Renal cortex interstitium (tissue), 11 donors: ENCODE results near the gene IDNK. TPM values are rescaled to one million over a fixed set of nuclear protein-coding genes. Genes with fewer than 3 reads are reported as not detected.

ENCODE experiments used
- DNase-seq, 11 donors: peaks; one replicate each; pipeline ENCODE4 v3.0.0-alpha.2; 2013; ENCODE audit warnings: low read depth in 9 of 11, low spot score in 4 of 11; ENCODE audit errors: extremely low read depth in 1 of 11
- polyA plus RNA-seq, 3 donors: library from polyadenylated mRNA; unstranded; fragments of 120-200 nt; gene quantifications; one replicate each; pipeline ENCODE4 v1.2.1, GENCODE V29; 2013; ENCODE audit not compliant: insufficient read length in 3 of 3

The IDNK gene
- polyA plus RNA-seq, 3 donors = 11.3 to 14.4 (median 13.5) TPM

DNA sequence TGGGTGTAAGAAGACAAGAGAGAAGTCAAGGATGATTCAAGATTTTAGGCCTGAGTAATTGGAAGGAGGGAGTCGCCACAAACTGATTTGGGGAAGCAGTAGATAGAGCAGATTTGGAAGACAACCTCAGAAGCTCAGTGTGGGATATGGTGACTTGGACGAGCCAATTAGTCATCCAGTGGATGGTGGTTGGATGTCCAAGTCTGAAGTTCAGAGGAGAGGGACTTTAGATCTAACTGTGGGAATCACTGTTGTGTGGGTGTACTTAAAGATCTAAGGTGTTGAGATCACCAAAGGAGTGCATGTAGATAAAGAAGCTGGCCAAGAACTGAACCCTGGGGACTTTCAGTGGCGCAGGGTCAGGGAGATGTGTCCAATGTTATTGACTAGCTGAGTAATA is 2.2 kb downstream of the IDNK start:
- no peak for DNase-seq

DNA sequence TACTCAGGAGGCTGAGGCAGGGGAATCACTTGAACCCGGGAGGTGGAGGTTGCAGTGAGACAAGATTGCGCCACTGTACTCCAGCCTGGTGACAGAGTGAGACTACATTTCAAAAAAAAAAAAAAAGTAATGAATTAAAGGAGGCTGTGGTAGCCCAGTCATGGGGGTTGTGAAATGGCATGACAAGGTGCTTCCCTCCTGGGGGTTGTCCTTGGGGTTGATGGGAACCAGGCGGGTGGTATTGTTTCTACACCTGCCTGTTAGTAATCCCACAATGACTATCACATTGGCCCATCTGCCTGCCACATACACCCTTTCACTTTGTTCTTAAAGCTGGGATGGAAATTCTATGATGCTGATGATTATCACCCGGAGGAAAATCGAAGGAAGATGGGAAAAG is 5.6 kb downstream of the IDNK start:
- DNase-seq = no peak

DNA sequence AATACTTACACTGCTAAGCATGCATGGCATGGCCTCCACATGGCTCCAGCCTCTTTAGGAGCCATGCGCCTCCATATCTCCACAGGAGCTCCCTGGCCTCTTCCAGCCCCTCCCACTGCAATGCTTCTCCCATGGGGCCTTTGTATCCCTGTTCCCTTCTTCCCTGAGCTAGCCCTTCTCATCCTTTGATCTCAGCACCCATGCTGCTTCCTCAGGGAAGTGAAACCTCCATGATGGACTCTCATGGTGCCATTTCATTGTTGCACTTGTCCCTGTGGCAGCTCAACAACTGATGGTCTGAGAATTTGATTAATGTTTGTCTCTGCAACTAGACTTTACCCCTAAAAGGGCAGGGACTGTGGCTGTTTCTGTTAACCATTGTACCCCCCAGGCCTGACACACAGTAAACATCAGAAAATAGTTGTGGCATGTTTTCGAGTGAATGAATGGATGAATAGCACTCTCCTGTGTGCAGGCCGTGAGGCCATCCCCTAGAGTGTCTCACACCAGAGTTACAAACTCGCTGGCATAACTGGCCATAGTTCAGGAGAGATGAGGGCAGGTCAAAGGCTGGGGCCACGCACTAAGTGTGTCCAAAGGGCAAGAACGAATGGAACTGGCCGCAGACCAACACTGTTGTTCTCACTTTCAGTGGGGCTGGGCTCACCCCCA is 6.6 kb downstream of the IDNK start:
- no peak for DNase-seq

DNA sequence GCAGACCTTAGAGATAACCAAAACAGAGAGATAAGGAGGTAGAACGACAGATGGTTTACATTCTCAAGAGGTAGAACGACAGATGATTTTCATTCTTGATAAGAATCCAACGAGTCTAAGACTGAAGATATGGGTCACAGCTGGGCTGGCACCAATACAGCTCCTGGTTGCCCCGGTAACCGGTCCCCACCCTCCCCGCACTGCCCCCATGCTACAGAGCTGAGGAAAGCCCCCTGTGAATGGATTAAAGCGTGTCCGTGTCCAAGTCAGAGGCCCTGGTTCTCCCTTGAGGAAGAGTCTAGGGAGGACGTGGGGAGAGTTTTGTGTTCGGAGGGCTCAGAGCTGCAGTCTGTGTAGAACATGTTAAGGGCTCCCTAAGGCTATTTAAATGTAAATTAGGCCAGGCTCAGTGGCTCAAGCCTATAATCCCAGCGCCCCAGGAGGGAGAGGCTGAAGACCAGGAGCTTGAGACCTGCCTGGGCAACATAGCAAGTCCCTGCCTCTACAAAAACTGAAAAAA is 8.1 kb downstream of the IDNK start:
- DNase-seq = no peak

DNA sequence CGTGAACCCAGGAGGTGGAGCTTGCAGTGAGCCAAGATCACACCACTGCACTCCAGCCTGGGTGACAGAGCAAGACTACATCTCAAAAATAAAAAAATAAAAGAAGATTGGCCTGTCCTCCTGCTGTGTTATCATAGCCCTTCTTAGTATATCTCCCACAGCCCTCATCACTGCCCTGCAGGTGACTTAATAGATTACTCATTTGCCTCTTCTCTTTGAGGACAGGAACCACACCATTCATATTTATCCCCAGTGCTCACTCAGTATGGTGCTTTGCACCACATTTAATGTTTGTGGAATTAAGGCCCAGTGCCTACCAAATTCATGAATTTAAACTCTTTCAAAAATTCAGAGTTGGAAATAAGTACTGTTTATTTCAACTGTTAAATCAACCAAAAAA is 10.3 kb downstream of the IDNK start:
- DNase-seq = no peak

DNA sequence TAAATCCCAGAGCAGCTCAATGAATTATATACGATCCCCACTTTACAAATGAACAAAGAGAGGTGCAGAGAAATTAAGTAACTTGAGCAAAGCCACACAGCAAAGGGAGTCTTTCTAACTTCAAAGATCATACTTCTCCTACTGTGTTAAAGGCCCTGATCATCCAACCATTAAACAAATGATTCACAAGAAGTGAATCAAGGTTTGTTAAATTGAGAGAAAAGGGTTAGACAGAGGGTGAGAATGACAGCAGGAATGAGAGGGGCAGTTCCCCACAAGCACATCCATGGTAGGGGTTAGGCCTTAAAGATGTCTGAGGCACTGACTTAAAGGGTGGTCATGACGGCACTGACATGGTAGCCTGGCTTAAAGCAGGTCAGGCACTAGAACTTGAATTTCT is 10.7 kb downstream of the IDNK start:
- DNase-seq = no peak

DNA sequence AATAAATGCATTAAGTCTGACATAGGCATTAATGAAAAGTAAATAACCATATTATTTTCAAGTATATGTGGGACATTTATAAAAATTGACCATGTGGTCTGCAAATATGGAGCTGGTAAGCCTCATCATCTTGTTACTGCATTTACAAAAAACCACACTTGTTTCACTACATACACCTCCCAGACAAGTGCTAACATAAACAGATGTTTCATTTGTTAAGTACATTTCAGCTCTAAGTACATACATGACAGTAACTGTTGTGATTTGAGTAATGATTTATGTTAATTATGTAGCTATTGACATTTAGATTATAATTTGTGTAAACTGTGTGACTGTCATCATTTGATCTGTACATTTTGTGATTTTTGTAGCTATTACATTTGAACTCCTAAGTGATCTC is 13.9 kb downstream of the IDNK start:
- DNase-seq = no peak

DNA sequence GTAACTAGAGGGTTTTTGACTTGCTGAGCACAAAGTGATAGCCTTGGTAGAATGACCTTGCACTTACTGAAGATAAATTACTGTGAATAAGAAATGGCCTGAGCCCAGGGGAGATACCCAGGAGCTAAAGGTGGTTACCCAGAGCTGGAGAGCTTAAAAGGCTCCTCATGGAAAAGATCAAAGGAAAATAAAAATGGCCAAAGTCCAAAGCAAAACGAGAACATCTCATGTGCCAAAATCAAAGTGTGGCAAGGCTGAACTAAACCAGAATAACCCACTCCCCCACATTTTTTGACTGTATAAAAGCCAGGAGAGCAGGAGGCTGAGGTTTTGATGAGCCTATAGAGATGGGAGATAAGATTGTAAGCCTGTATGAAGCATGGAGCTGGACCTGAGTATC is 14.4 kb downstream of the IDNK start:
- DNase-seq = no peak

DNA sequence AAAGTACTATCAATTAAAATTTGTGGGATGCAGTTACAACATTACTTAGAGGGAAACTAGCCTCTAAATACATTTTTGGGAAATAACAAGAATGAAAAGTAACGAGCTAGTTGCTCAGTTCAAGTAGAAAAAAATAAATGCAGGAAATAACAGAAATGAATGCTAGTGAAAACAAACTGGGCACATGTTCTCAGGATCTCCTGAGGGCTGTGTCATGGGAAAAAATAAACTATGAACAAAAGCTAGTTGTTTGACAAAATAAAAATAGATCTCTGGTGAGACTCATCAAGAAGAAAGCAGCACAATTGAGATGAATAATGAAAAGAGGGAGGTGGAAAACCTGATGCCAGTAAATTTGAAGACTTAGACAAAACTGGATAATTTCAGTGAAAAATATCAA is 16.3 kb downstream of the IDNK start:
- DNase-seq = no peak

DNA sequence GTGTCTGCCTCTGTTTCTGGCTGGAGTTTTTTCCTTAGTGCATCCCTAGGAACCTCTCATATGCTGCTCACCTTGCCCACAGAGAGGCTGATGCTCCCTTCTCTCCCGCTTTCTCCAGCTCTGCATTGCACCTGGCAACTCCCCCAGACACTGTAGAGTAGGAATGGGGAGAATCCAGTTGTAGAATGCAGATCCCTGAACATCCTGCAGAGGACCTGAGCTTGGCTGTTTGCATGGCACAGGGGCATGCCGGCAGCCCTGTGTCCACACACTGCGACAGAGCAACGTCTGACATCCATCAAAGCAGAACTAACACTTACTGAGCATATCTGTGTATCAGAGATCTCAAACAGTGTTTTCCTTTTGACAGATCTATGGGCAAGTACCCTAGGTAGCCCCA is 19.9 kb downstream of the IDNK start:
- no peak for DNase-seq

DNA sequence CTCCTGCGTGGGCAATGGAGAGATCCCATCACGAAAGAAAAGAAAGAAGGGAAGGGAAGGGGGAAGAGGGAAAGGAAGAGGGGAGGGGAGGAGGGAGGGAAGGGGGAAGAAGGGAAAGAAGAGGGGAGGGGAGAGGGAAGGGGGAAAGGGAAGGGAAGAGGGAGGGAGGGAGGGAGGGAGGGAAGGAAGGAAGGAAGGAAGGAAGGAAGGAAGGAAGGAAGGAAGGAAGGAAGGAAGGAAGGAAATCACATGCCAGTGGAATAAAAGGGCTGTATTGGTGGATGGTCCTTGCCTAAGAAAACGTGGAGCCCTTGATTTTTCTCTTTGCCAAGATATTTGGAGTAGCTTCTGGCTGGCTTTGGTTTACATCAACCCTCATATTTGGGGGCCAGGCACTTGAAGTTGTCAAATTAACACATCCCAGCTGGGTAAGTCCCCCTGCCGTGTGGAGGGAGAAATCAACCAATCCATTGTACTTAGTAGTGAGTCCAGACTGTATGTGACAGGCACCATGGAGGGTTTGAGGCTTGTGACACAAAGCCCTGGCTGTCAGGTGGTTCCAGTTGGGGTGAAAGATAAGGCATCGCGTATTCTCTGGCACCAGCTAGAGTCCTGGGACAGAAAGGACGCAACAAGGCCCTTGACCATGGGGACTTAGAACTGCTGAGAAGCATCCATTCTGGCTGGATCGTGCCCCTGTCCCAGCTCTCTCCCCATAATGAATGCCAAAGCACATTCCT is 23.7 kb downstream of the IDNK start:
- DNase-seq = no peak

DNA sequence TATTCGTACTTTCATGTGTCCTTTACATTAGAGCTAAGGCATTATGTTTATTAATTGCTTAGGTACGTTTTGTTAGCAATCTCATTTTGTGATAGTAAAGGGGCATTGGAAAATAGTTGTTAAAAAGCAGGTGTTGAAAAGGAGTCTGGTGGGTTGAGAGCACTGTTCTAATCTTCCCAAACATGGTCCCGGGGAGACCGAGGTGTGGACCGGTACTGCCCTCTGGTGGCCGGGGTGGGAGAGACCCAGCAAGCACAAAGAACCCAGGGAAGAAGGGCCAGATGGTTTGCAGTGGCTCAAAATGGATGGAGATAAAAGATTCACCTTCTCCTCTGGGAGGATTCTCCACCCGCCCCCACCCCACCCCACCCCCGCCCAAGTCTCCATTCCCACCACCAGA is 26.1 kb downstream of the IDNK start:
- DNase-seq = no peak

DNA sequence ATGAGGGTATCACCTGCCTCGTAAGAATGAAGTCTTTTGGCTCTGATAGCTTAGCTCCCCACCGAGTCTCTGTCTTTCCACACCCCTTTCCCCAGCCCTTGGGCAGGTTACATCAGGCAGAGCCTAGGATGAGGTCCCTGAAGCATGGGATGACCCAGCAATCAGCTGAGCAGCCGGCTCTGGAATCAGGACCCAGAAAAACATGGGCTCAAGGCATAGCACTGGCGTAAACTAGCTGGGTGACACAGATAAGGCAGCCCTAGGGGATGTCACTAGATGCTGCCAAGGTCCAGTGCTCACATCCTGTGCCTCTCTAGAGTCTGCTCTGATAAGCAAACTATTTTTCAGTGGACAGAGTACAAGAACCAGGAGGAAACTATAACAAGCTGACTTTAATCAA is 26.6 kb downstream of the IDNK start:
- no peak for DNase-seq

DNA sequence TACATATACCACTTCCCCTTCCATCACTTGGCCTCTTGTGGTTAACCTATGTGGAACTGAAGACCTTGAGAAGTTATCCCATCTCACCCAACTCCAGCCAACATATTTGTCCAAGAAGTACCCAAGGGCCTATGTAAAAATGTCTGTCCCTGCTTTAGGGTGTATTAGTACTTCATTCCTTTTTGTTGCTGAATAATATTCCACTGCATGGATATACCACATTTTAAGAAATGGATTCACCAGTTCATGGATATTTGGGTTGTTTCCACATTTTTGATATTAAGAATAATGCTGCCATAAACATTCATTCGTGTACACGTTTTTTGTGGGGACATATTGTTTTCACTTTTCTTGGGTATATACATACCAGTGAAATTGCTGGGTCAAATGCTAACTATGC is 28.6 kb downstream of the IDNK start:
- DNase-seq = no peak

DNA sequence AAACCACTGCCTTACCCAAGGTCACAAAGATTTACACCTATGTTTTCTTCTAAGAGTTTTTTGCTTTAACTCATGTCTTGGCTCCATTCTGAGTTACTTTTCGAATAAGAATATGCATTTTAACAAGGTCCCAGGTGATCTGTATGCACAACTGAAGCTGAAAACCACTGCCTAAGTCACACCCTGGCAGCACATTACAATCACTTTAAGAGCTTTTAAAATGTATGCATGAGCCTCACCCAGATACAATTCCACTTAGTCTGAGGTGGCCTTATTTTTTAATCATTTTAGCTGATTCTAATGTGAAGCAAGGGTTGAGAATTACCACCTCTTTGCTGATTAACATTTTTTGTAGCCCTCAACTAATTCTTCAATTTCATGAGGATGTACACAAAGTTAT is 29.5 kb downstream of the IDNK start:
- no peak for DNase-seq

DNA sequence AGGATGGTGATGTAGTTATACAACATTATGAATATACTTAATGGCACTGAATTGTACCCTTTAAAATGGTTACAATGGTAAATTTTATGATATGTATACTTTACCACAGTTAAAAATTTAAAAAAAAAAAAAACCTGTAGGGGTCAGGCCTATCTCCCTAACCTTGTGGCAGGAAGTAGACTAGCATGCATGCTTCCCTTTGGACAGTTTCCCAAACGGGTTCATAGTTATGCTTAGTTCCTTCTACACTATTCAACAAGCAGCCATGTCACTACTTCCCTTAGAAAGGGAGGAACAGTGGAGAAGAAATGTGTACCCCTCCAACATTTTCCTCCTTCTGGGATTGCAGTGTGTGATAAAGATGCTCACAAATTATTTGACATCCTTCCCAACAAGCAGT is 32.5 kb downstream of the IDNK start:
- no peak for DNase-seq

DNA sequence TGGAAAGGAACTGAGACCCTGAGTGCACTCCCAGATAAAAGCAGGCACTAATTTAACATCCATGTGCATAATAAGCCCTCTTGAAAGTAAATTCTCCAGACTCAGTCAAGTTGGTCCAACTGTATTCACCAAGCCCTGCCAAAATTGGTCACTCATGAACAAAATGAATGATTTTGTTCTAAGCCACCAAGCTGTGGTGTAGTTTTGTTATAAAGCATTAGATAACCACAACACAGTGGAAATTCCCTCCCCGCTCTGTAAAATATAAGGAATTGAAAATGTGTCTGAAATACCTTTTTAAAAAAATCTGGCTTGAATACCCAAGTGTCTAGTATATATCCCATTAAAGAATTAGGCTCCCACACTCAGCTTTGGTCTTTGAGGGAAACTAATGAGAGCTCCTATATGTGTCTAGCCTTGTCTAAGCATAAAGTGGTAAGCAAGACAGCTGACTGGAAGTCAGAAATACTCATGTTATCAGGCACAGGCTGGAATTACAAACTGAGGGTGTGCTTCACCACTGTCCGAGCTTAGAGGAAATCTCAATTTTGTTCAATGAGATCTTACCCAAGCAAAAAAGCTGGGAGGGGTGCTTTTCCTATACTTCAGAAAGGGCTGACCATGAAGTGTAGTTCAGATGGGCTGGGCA is 33.2 kb downstream of the IDNK start:
- DNase-seq = no peak

DNA sequence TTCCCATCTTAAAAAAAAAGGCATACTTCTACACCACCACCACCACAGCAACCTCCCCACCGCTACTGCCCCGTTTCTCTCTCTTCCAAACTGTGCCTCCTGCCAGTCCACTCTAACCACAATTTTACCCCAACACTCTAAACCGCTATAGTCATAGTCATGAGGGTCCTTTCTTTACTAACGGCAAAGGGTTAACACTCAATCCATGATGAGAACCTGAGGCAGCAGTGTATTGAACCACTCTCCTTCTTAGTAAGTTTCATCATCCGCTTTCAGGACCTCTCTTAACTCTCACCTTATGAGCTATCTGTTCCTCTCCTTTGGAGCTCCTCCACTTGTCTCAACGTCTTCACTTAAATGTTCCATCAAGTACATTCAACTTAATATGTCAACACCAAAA is 34.0 kb downstream of the IDNK start:
- DNase-seq = no peak

DNA sequence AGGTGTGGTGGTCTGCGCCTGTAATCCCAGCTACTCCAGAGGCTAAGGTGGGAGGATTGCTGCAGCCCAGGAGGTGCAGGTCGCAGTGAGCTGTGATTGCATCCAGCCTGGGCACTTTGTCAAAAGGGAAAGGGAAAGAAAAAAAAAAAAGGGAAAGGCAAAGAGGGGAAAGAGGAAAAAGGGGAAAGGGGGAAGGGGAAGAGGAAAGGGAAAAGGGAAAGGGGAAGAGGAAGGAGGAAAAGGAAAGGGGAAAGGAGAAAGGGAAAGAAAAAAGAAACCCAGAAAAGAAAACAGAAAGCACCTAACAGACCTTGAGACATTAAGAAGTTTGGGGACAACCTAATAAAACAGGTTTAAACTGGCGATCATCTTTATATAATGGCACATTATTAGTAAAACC is 40.0 kb downstream of the IDNK start:
- DNase-seq = no peak

DNA sequence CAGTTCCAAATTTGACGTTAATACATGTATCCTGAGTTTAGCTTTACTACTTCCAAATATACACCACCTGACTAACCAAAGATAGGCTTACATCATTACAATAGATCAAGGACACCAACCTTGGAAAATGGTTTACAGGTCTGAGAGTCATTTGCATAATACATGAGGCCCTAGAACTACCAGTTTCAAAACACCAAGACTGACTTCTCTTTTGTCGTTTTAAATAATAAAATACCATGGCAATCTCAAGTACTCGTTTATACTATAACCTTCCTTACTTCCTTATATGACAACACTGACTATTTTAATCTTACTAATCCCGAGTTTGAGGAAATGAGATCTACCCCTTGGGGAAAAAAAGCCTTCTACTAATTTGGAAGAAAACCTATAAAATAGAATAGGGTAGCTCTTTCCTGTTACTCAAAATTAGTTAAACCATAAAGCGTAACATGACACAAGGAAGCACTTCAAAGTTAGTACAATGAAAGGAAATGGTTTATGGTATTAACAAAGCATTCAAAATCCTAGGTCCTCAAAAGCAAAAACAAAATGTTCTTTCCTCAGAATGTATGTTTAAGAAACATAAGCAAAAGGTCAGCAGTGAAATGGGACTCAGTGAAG is 42.7 kb downstream of the IDNK start:
- no peak for DNase-seq
